A549 treated with dexamethasone at 1 μM for 4 hours (cell line): ENCODE measurements around the gene RIC8B. TPM values are rescaled to one million over a fixed set of nuclear protein-coding genes. Genes with fewer than 3 reads are reported as not detected.

Experiments
- total RNA-seq: library from RNA; stranded (reverse); fragments of 200-300 nt; extraction: Qiagen RNA extraction; gene quantifications from 5 replicates; pipeline ENCODE4 v1.2.3, GENCODE V29; 2022

The RIC8B gene, protein sequence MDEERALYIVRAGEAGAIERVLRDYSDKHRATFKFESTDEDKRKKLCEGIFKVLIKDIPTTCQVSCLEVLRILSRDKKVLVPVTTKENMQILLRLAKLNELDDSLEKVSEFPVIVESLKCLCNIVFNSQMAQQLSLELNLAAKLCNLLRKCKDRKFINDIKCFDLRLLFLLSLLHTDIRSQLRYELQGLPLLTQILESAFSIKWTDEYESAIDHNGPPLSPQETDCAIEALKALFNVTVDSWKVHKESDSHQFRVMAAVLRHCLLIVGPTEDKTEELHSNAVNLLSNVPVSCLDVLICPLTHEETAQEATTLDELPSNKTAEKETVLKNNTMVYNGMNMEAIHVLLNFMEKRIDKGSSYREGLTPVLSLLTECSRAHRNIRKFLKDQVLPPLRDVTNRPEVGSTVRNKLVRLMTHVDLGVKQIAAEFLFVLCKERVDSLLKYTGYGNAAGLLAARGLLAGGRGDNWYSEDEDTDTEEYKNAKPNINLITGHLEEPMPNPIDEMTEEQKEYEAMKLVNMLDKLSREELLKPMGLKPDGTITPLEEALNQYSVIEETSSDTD
- 7.9 to 9.8 TPM (median 9.3 TPM) in 5 replicates for total RNA-seq

DNA sequence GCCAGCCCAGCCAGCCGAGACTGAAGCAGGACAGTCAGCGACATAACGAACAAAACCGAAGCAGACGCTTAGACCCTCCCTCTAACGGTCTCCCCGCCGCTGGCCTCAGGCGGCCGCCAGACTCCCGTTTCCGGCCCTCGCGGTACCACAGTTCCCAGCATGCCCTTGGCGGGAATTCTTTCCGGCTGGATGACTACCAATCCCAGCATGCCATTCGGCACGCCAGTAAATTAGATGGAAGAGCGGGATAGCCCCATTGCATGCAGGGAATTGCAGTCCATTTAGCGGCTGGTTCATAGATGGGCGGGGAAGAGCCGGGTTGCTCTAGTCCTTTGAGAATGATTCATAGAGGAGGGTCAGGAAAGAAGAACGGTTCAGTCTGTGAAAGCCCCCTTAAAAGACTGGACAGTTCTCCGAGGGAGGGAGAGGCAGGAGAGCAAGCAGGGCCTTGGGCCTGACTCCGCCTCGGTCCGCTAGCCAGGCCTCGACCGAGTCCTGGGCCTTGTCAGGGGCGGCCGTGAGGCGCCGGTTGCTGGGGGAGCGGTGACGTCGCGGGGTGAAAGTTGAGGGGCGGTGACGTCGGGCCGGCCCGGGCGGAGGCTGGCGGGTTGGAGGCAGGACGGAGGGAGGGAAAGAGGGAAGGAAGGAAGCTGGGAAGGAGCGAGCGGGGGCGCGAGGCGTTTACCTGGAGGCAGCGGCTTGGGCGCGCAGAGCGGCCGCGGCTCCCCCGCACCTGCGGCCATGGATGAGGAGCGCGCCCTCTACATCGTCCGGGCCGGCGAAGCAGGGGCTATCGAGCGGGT is at the start of gene RIC8B:
Gene RIC8B (plus strand): TSS at position 678 of the 803 bp plus-strand sequence. CDS start 64 bp downstream, at position 742.

Other genes starting within 250 kb of the RIC8B start
- gene RFX4, start 191.7 kb upstream of the RIC8B start, total RNA-seq, result 0.02 to 0.07 TPM (median 0.04 TPM) in 4 of 5 replicates, not detected in the other
- gene TMEM263, start 181.2 kb downstream of the RIC8B start, total RNA-seq, result 24.8 to 31.8 TPM (median 30.7 TPM) in 5 replicates
- gene MTERF2, start 212.5 kb downstream of the RIC8B start, total RNA-seq, result 4.2 to 4.9 TPM (median 4.6 TPM) in 5 replicates